Stimulated activated CD8-positive, alpha-beta memory T cell treated with anti-CD3 and anti-CD28 coated beads, Interleukin-12 subunit alpha, Interleukin-12 subunit beta, amount 100 ng/mL, for 4 hours (primary cell): ENCODE results near the gene CYP3A4.
"Not testable (repeated sequence)": the region's sequence is repeated elsewhere in the genome, so short reads cannot be mapped to it uniquely, and the experiment has no call there.

ENCODE experiments used
- DNase-seq: peaks from one replicate; pipeline ENCODE4 v3.0.0-alpha.2; 2020; ENCODE audit warnings: low read depth

CYP3A4 gene

DNA sequence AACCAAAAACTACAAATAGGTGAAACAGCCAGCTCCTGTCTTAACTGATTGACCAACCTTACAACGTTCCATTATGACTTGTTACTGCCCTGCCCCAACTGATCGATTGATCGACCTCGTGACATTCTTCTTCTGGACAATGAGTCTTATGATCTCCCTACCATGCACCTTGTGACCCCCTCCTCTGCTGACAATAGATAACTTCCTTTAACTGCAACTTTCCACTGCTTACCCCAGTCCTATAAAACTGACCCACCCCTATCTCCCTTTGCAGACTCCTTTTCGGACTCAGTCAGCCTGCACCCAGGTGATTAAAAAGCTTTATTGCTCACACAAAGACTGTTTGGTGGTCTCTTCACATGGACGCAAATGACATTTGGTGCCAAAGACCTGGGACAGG lies 60.8 kb downstream of the CYP3A4 start:
- not testable (repeated sequence) for DNase-seq

DNA sequence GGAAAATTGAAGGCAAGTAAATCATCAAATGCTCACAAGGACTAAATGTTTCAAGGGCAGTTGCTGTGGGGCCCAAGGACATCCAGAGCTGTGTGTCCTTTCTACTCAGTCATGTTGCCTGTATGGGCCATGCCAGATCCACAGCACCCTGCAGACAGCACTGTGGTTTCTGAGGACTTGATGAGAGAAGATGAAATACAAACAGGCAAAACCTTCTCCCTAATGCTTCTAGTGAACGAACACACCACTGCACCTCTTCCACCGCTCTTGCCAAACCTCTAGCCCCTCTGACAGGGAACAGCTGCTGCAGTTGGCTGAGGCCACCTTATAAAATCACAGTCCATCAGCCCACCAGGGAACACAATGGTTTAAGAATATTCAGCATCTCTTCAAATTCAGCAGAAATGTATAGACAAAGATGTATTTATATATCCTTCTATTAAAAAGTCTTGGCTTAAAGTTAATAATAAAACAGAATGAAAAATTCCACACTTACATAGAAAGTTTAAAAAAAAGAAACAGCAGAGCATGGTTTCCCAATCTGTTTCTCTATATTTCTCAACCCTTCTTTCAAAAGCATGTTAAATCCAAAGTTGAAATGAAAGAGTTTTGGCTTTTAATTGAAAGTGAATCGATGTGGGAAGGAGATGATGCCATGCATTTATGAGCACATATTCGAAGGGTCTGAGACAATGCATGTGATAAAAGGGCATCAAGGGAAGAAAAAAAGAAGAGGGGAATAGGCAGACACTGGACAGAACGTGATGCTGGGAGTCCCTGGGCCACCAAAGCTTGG lies 63.0 kb downstream of the CYP3A4 start:
- no peak for DNase-seq

DNA sequence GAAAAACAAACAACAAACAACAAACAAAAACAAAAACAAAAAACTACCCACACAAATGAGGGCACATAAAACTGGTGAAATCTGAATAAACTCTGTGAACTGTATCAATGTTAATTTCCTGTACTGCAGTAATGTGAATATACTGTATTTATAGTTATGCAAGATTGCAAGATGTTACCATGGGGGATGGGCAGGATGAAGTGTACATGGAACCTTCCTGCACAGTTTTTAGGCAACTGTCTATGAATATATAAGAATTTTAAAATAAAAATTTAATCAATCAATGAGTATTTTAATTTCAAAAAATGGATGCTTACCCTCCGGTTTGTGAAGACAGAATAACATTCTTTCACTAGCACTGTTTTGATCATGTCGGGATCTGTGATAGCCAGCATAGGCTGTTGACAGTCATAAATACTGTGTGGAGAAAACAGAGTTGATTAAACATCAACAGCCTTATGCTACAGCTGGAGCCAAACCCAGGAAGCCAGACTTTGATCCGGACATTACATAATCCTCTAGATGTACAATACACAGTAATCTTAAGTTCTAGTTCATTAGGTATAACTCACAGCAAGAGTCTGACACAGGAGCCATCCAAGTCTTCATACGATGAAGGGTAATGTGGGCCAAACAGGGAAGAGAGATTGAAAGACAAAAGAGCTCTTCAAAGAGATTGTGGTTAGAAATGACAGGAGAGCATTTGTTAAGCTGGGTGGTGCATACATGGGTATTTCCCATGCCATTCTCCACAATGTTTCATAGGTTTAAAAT lies 63.8 kb downstream of the CYP3A4 start:
- DNase-seq: no peak

DNA sequence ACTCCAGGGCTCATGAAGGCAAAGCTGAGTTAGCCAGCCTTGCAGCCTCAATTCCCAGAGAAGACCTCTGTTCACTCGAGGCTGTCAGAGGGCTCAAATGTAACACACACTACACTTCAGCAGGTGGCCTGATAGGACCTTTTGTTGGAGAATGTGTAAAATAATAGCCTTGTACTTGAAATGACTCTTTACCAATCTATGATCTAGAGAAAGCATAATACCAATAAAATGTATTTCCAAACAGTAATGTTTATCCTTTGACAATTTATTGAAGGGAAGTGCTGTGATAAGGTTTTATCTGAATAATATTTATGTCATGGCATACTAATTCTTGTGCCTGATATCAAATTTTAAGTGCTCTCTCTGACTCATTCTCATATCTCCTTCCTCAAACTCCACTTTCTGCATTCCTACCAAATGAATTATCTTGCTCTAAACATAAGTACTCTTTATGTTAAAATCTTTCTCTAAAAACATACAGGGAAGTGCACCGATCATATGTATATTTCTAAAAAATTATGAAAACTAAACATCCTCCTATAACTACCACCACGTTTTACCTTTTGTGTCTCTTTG lies 69.9 kb downstream of the CYP3A4 start:
- no peak for DNase-seq

DNA sequence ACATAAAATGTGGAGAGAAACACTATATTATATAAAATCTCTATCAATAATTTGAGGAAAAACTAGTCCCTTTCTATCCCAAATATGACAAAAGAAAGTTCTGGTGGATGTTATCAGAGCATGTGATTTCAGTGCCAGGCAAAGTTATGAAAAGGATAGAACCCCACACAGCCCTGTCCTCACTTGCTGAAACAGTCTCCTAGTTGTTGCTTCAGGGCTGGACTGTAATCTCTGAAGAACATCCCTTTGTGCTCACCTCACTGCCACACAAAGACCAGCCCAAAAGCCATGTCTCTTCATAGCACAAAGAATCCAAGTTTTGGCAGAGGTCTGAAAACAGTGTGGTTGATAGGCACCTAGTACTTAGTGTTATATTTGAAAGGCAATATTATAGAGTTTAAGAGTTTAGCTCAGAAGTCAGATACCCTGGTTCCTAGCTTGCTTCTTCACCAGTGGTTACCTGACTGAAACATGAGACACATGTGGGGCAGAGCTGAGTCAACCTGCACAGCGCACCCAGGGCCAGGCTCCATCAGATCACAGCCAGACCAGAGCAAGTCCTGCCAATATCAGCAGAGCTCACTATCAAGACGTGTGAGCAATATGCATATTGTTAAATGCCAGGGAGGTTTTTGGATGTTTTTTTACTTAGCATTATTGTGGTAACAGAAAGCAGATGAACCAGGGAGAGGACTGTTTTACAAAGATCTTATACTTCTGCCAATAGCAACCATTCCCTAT lies 74.0 kb downstream of the CYP3A4 start:
- no peak for DNase-seq

DNA sequence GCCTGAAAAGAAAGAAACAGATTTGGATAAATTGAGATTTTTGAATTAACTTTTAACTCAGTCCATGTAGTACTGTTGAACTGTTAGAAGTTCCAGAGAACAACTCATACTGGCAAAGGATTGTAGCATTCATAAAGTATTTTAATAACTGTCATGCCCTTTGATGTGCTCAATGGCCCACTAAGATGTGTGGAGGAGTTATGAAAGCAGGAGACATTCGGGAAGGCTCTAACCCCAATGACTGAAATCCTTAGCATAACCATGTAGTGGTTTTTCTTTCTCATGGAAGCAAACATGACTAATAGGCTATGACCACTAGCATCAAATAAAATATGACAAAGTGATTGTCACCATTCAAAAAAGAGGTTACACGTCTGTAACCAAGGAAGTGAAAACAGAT lies 74.7 kb downstream of the CYP3A4 start:
- DNase-seq: no peak

DNA sequence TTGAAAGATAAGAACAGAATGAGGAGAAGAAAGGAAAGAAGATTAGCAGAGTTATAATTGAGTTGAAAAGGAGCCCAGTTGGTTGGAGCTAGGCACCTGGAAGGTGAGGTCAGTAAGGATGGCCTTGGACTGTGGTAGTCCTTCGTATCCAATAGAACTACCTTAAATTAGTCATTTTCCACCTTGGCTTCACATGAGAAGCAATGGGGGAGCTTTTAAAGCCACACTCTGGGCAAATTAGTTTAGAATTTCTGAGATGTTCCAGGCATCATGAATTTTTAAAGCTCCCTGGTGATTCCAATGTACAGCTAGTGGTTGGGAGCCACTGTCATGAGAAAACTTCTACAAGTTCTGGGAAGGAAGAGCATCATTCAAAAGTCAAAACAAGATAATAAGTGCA lies 76.9 kb downstream of the CYP3A4 start:
- DNase-seq: no peak
